ENCODE measurements around the gene PRPF40A. TPM values are rescaled to one million over a fixed set of nuclear protein-coding genes. Genes with fewer than 3 reads are reported as not detected.

PRPF40A gene
- total RNA-seq, 2 experiments from 2014 or later = 123 to 128 TPM

DNA sequence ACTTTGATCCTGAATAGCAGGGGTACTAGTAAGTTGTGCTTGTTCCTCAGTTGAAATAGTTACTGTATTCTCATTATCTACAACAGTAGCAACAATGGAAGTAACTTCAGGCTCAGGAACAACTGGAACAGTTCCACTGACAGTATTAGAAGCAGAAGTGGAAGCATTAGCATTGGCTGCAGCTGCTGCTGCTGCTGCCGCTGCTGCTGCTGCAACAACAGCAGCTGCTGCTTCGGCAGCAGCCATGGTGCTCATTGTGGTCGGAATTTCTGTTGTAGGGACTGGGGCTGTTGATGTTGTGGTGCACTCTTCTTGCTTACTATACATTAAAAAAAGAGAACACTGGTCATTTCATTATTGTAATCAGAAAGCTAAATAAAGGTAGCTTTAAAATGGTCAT lies 40.8 kb downstream of the PRPF40A start:
- no peaks in the 10 kb centered on the region for H3K9me3 Mint-ChIP-seq
- H3K36me3 Mint-ChIP-seq (ENCODE audit: low read depth) = peaks cover 36% of the 10 kb centered on the region
- no peak overlapping the region for H3K27ac Mint-ChIP-seq
- no peaks in the 10 kb centered on the region for H3K27me3 Mint-ChIP-seq (ENCODE audit: low read depth)
- H3K4me1 Mint-ChIP-seq (ENCODE audit: low read depth) = peaks cover 6% of the 10 kb centered on the region
- intact Hi-C loops (cut with micrococcal nuclease) = loop anchor here (10.0 kb wide), 1 partner anchor 1232 kb away; no protein-coding TSS in a partner anchor
- no peak overlapping the region for H3K4me3 Mint-ChIP-seq
- CTCF ChIA-PET = interaction anchor here (0.5 kb wide), 1 partner anchor 1239 kb away, joined by 3 read pairs; no protein-coding TSS in a partner anchor
- no peak for DNase-seq

GRCh38 chr2:152674334-152674733 lies 42.9 kb downstream of the PRPF40A start:
- no peak for DNase-seq
- Mint-ChIP-seq H3K36me3 (ENCODE audit: low read depth) (peaks cover 35% of the 10 kb centered on the region), H3K4me1 (ENCODE audit: low read depth) (peaks cover 6% of the 10 kb centered on the region), H3K27me3 (ENCODE audit: low read depth) (no peaks in the 10 kb centered on the region), H3K27ac (no peak overlapping the region), H3K9me3 (no peaks in the 10 kb centered on the region), H3K4me3 (no peak overlapping the region)
- intact Hi-C loops (cut with micrococcal nuclease) = loop anchor here (10.0 kb wide), 1 partner anchor 1230 kb away; no protein-coding TSS in a partner anchor
- CTCF ChIA-PET = no interaction called here

DNA sequence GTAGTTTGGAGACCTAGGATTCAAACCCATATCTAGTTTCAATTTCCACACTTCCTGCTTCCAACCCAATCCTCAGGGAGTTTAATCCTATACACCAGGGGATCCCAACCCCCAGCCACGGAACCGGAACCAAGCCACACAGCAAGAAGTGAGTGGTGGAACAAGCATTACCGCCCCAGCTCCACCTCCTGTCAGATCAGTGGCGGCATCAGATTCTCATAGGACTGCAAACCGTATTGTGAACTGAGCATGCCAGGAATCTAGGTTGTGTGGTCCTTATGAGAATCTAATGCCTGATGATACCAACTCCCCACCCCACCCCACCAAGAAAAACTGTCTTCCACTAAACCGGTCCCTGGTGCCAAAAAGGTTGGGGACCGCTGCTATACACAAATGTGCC lies 52.5 kb downstream of the PRPF40A start:
- DNase-seq = no peak
- Mint-ChIP-seq H3K4me1 (ENCODE audit: low read depth) (no peaks in the 10 kb centered on the region), H3K27ac (no peak overlapping the region), H3K4me3 (no peak overlapping the region), H3K36me3 (ENCODE audit: low read depth) (peaks cover 36% of the 10 kb centered on the region), H3K9me3 (no peaks in the 10 kb centered on the region), H3K27me3 (ENCODE audit: low read depth) (no peaks in the 10 kb centered on the region)
- intact Hi-C loops (cut with micrococcal nuclease) = loop anchor here (2.0 kb wide), 1 partner anchor 14 kb away; no protein-coding TSS in a partner anchor
- CTCF ChIA-PET = no interaction called here

DNA sequence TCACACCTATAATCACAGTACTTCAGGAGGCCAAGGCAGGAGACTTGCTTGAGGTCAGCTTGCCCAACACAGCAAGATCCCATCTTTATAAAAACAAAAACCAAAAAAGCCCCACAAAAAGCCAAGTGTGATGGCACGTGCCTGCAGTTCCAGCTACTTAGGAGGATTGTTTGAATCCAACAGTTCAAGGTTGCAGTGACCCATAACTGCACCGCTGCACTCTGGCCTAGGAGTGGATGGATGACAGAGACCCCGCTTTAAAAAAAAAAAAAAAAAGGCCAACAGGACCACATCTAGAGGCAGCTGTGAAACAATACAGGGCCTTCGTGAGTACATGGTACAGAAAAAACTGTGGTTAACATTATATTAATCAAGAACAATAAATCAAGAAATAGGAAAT lies 56.2 kb downstream of the PRPF40A start:
- intact Hi-C loops (cut with micrococcal nuclease) = no loop called here
- Mint-ChIP-seq H3K9me3 (no peaks in the 10 kb centered on the region), H3K27ac (no peak overlapping the region), H3K27me3 (ENCODE audit: low read depth) (no peaks in the 10 kb centered on the region), H3K4me3 (no peak overlapping the region), H3K36me3 (ENCODE audit: low read depth) (peaks cover 35% of the 10 kb centered on the region), H3K4me1 (ENCODE audit: low read depth) (peaks cover 17% of the 10 kb centered on the region)
- no peak for DNase-seq
- CTCF ChIA-PET = interaction anchor here (0.7 to 1.1 kb wide), 2 partner anchors 22 to 25 kb away, joined by 3 to 5 read pairs; no protein-coding TSS in a partner anchor

DNA sequence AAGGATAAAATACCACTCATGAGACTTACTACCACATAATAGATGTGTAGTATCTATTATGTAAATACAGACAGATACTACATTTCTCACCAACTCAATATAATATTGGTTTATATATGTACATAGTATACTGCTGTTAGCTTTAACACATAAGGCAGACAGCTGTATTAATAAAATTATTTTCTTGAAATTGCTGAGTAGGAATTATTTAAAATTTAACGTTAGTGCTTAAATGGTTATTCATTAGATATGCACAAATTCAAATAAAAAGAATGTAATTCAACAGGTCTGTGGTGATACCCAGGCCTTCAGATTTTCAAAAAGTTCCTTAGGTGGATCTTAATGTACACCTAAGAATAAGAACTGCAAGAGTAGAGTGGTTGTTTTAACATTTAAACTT lies 59.0 kb downstream of the PRPF40A start:
- Mint-ChIP-seq H3K36me3 (ENCODE audit: low read depth) (peaks cover 27% of the 10 kb centered on the region), H3K27ac (no peak overlapping the region), H3K4me3 (no peak overlapping the region), H3K9me3 (no peaks in the 10 kb centered on the region), H3K27me3 (ENCODE audit: low read depth) (no peaks in the 10 kb centered on the region), H3K4me1 (ENCODE audit: low read depth) (peaks cover 20% of the 10 kb centered on the region)
- intact Hi-C loops (cut with micrococcal nuclease) = no loop called here
- CTCF ChIA-PET = interaction anchor here (0.6 kb wide), 1 partner anchor 255 kb away, joined by 3 read pairs; no protein-coding TSS in a partner anchor
- DNase-seq = no peak

DNA sequence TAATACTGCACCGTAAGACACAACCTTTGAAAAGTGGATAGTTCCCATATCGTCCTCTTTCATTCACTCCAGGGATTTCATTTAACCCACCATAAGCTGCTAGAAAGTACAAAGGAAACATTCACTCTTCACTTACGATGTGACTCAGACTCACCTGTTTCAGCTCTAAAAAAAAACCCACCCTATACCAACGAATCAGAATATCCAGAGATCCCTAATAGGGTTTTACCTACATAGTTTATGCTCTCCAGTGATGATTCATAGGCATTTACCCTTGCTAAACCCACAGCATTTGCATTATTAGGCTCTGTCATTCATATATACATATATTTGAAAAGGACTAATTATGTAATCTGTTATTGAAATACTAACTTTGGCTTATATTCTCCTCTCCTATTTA lies 60.2 kb downstream of the PRPF40A start:
- H3K4me1 Mint-ChIP-seq (ENCODE audit: low read depth) = peaks cover 20% of the 10 kb centered on the region
- H3K36me3 Mint-ChIP-seq (ENCODE audit: low read depth) = peaks cover 24% of the 10 kb centered on the region
- no peak overlapping the region for H3K4me3 Mint-ChIP-seq
- CTCF ChIA-PET = interaction anchor here (0.8 kb wide), 1 partner anchor 481 kb away, joined by 3 read pairs; no protein-coding TSS in a partner anchor
- peak overlapping the region; percentile 28 for H3K27ac Mint-ChIP-seq
- intact Hi-C loops (cut with micrococcal nuclease) = loop anchor here (1.0 to 2.0 kb wide), 2 partner anchors 38 to 60 kb away; partner anchors contain the start of gene PRPF40A
- H3K9me3 Mint-ChIP-seq = no peaks in the 10 kb centered on the region
- DNase-seq = no peak
- no peaks in the 10 kb centered on the region for H3K27me3 Mint-ChIP-seq (ENCODE audit: low read depth)

DNA sequence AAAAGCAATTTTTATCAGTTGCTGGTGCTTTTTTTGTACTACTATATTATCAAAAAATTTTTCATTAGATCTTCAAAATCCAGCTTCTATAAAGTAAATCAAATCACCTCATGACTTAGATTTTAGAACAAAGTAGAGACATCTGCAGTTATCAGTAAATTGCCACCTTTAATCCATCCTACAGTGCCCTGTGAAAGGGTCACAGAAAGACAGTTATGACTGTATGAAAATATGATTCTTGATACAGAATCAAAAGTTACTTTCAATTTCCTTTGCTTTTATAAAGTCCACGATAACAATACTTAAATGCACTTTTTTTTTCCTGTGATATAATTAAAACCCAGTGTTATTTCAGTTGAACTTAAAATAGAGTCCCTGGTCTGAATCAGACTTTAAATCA lies 61.4 kb downstream of the PRPF40A start:
- Mint-ChIP-seq H3K4me1 (ENCODE audit: low read depth) (peaks cover 20% of the 10 kb centered on the region), H3K4me3 (no peak overlapping the region), H3K27me3 (ENCODE audit: low read depth) (no peaks in the 10 kb centered on the region), H3K27ac (no peak overlapping the region), H3K9me3 (no peaks in the 10 kb centered on the region), H3K36me3 (ENCODE audit: low read depth) (peaks cover 27% of the 10 kb centered on the region)
- CTCF ChIA-PET = interaction anchor here (1.3 kb wide), 1 partner anchor 15 kb away, joined by 3 read pairs; no protein-coding TSS in a partner anchor
- intact Hi-C loops (cut with micrococcal nuclease) = loop anchor here (2.0 kb wide), 1 partner anchor 39 kb away; no protein-coding TSS in a partner anchor
- no peak for DNase-seq

DNA sequence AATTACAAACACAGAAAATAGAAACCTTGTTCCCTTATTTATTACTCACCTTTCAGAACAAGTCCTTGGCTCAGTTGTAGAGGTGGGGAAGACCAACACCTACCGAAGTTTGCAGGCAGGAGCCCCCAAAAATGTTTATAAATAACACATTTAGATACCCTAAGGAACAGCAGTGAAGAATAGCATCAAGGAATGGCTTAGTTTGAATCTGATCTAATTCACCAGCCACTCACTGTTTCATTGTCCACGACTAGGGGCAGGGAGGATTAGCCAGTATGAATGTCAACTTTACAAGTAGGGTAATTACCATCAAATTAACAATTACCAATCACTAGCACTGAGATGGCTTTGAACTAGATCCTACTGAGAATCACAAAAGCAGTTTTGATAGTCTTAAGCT lies 65.4 kb downstream of the PRPF40A start:
- no peaks in the 10 kb centered on the region for H3K27me3 Mint-ChIP-seq (ENCODE audit: low read depth)
- no peaks in the 10 kb centered on the region for H3K9me3 Mint-ChIP-seq
- no peak for DNase-seq
- no peak overlapping the region for H3K4me3 Mint-ChIP-seq
- intact Hi-C loops (cut with micrococcal nuclease) = no loop called here
- CTCF ChIA-PET = interaction anchor here (1.8 kb wide), 1 partner anchor 475 kb away, joined by 4 read pairs; no protein-coding TSS in a partner anchor
- H3K27ac Mint-ChIP-seq = no peak overlapping the region
- H3K4me1 Mint-ChIP-seq (ENCODE audit: low read depth) = peaks cover 10% of the 10 kb centered on the region
- H3K36me3 Mint-ChIP-seq (ENCODE audit: low read depth) = peaks cover 19% of the 10 kb centered on the region

DNA sequence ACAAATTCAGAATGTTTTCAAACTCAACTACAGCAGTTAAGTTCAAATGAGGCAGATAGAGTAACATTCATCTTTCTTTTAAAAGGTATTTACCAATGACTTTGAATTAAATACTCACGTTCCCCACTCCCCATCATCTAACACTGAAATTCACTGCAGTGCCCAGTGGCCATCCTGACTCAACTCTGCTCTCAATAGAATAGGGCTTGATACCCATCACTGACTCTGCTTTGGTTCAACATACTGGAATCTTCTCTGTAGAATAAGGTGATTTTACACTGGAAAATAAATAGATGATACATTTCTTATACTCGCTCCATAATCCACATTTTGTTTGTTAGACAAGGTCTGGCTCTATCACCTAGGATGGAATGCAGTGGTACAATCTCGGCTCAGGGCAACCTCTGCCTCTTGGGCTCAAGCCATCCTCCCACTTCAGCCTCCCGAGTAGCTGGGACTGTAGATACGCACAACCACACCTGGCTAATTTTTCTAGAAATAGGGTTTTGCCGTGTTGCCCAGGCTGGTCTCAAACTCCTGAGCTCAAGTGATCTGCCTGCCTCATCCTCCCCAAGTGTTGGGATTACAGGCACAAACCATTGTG lies 66.4 kb downstream of the PRPF40A start:
- H3K27ac Mint-ChIP-seq = no peak overlapping the region
- CTCF ChIA-PET = interaction anchor here (0.7 kb wide), 1 partner anchor 10 kb away, joined by 3 read pairs; no protein-coding TSS in a partner anchor
- peaks cover 13% of the 10 kb centered on the region for H3K36me3 Mint-ChIP-seq (ENCODE audit: low read depth)
- peaks cover under 1% of the 10 kb centered on the region for H3K4me1 Mint-ChIP-seq (ENCODE audit: low read depth)
- H3K9me3 Mint-ChIP-seq = no peaks in the 10 kb centered on the region
- intact Hi-C loops (cut with micrococcal nuclease) = no loop called here
- DNase-seq = no peak
- H3K27me3 Mint-ChIP-seq (ENCODE audit: low read depth) = no peaks in the 10 kb centered on the region
- H3K4me3 Mint-ChIP-seq = no peak overlapping the region

GRCh38 chr2:152649997-152650396 lies 67.3 kb downstream of the PRPF40A start:
- H3K27ac Mint-ChIP-seq = no peak overlapping the region
- no peak overlapping the region for H3K4me3 Mint-ChIP-seq
- H3K9me3 Mint-ChIP-seq = no peaks in the 10 kb centered on the region
- no peaks in the 10 kb centered on the region for H3K4me1 Mint-ChIP-seq (ENCODE audit: low read depth)
- H3K36me3 Mint-ChIP-seq (ENCODE audit: low read depth) = peaks cover 11% of the 10 kb centered on the region
- intact Hi-C loops (cut with micrococcal nuclease) = no loop called here
- CTCF ChIA-PET = no interaction called here
- H3K27me3 Mint-ChIP-seq (ENCODE audit: low read depth) = no peaks in the 10 kb centered on the region
- DNase-seq = no peak

DNA sequence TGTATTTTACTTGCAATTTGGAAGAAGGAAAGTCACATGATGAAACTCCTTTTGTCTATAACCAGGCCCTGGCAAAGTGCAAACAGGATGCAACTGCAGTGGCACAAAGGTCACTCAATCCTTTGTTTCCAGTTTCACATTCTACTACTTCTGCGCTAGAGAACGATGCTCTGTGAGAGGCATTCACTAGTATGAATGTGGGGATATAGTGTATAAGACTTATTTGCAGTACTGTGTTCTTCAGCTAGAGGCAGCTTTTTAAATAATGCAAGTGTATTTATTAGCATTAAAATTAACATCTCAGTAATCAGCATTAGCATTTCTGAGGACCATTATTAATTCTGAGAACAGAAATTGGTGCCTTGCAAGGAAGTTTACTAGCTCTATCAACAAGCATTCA lies 68.9 kb downstream of the PRPF40A start:
- intact Hi-C loops (cut with micrococcal nuclease) = no loop called here
- Mint-ChIP-seq H3K9me3 (no peaks in the 10 kb centered on the region), H3K4me1 (ENCODE audit: low read depth) (no peaks in the 10 kb centered on the region), H3K36me3 (ENCODE audit: low read depth) (peaks cover 7% of the 10 kb centered on the region), H3K27ac (no peak overlapping the region), H3K27me3 (ENCODE audit: low read depth) (no peaks in the 10 kb centered on the region), H3K4me3 (no peak overlapping the region)
- no peak for DNase-seq
- CTCF ChIA-PET = interaction anchor here (1.0 to 2.2 kb wide), 2 partner anchors 9 to 13 kb away, joined by 3 to 10 read pairs; no protein-coding TSS in a partner anchor

DNA sequence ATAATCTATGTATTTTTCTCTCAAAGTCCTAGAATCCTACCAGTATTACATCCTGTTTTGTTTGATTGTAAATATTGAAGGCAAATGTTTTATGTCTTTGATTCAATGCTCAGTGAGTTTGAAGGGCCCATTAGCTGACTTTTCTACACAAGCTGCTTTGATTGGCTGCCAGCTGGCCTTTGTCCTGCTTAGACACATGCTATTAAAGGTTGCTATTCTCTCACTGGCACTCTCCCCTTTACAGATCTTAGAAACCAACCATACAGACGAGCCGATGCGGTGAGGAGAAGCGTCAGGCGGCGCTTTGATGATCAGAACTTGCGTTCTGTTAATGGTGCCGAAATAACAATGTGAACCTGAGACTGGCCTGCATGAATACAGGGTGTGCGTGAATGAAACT lies 69.7 kb downstream of the PRPF40A start:
- intact Hi-C loops (cut with micrococcal nuclease) = no loop called here
- Mint-ChIP-seq H3K27ac (no peak overlapping the region), H3K36me3 (ENCODE audit: low read depth) (peaks cover 7% of the 10 kb centered on the region), H3K27me3 (ENCODE audit: low read depth) (no peaks in the 10 kb centered on the region), H3K4me1 (ENCODE audit: low read depth) (no peaks in the 10 kb centered on the region), H3K4me3 (no peak overlapping the region), H3K9me3 (no peaks in the 10 kb centered on the region)
- DNase-seq = no peak
- CTCF ChIA-PET = interaction anchor here (0.6 to 2.2 kb wide), 2 partner anchors 12 to 457 kb away, joined by 4 to 10 read pairs; no protein-coding TSS in a partner anchor

DNA sequence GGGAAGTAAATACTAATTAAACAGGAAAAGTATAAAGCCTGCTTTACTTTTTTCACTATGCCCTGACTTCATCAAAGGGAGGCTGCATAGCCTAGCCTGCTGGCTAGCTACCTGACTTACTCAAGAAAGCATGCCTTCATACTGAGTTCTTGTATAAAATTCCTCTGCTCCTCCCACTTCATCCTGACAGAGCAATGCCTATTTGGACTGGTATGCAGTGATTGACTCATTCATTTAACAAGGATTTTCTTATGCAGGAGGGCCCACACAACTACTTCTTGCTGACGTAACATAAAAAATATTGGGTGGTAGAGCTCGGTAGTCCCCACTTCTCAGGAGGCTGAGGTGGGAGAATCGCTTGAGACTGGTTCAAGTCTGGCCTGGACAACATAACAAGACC lies 70.5 kb downstream of the PRPF40A start:
- Mint-ChIP-seq H3K27ac (no peak overlapping the region), H3K36me3 (ENCODE audit: low read depth) (peaks cover 4% of the 10 kb centered on the region), H3K4me1 (ENCODE audit: low read depth) (no peaks in the 10 kb centered on the region), H3K4me3 (no peak overlapping the region), H3K27me3 (ENCODE audit: low read depth) (no peaks in the 10 kb centered on the region), H3K9me3 (no peaks in the 10 kb centered on the region)
- intact Hi-C loops (cut with micrococcal nuclease) = no loop called here
- DNase-seq = no peak
- CTCF ChIA-PET = interaction anchor here (0.6 to 0.8 kb wide), 2 partner anchors 12 to 215 kb away, joined by 3 to 5 read pairs; no protein-coding TSS in a partner anchor
